Aorta (tissue), 5 donors: ENCODE measurements around the gene USP40. TPM values are rescaled to one million over a fixed set of nuclear protein-coding genes. Genes with fewer than 3 reads are reported as not detected.

ENCODE experiments used
- ATAC-seq: fragments of 200-7000 bp; cut with Tn5 transposase; one replicate; pipeline ENCODE4 v1.9.1; 2022; ENCODE audit warnings: moderate library complexity; ENCODE audit not compliant: low FRiP score
- DNase-seq, 2 donors: peaks; one replicate each; pipeline ENCODE4 v3.0.0-alpha.2; 2020
- H3K27ac ChIP-seq, 2 donors: one replicate each; pipeline ENCODE4 v1.5.1; 2013; ENCODE audit warnings: low read length in 2 of 2, mild to moderate bottlenecking in 2 of 2, moderate library complexity in 2 of 2, control low read depth in 1 of 2, inconsistent platforms in 1 of 2, low read depth in 1 of 2
- H3K27me3 ChIP-seq, 2 donors: one replicate each; pipeline ENCODE4 v1.6.1; 2013; ENCODE audit warnings: control low read depth in 1 of 2, low read length in 1 of 2, mild to moderate bottlenecking in 1 of 2, moderate library complexity in 1 of 2; ENCODE audit not compliant: insufficient read depth in 2 of 2, control insufficient read depth in 1 of 2
- H3K36me3 ChIP-seq, 2 donors: one replicate each; pipeline ENCODE4 v1.6.1; 2013; ENCODE audit warnings: control low read depth in 1 of 2, low read length in 1 of 2, mild to moderate bottlenecking in 1 of 2; ENCODE audit not compliant: insufficient read depth in 2 of 2, control insufficient read depth in 1 of 2
- H3K4me1 ChIP-seq, 2 donors: one replicate each; pipeline ENCODE4 v1.6.1; 2013; ENCODE audit warnings: low read length in 2 of 2, control low read depth in 1 of 2, mild to moderate bottlenecking in 1 of 2, moderate library complexity in 1 of 2; ENCODE audit not compliant: insufficient read depth in 2 of 2, control insufficient read depth in 1 of 2
- H3K4me3 ChIP-seq, 2 donors: one replicate each; pipeline ENCODE4 v1.5.1; 2013; ENCODE audit warnings: low read length in 2 of 2, control low read depth in 1 of 2, mild to moderate bottlenecking in 1 of 2
- H3K9me3 ChIP-seq: one replicate; pipeline ENCODE4 v1.6.1; 2013; ENCODE audit warnings: mild to moderate bottlenecking, low read length; ENCODE audit not compliant: control insufficient read depth
- WGBS, 2 donors: extraction: QIAGEN DNeasy Blood & Tissue Kit; methylation state at CpG; one replicate each; pipeline ENCODE4 v1.1.7; 2013; 5-methylcytosine and 5-hydroxymethylcytosine counted together
- intact Hi-C, 2 donors: fragments of 100-400 bp; cut with DNase I; formaldehyde crosslinking; loops; one replicate each; pipeline versions ENCODE4 v1.14.2 to v1.15.0; 2022
- polyA plus RNA-seq, 2 donors: library from polyadenylated mRNA; stranded (reverse); fragments of 200-250 nt; gene quantifications; one replicate each; pipeline ENCODE4 v1.2.3, GENCODE V29; 2013
- total RNA-seq, 2 donors: library from RNA; stranded (reverse); fragmentation: NEBNext Ultra II Directional; extraction: Animal tissue kit (Norgen Biotek cat#: 25700); gene quantifications; one replicate each; pipeline ENCODE4 v1.2.1, GENCODE V29; 2021
- donor health status: healthy with polysubstance abuse.
- donor health status: Bipolar disorder and iron deficiency.
- donor health status: DM: no; HTN: no; CAD: no.
- donor health status: DM: no; HTN: no; CAD: no.
- donor health status: DM: yes; HTN: yes; CAD: no.

Gene USP40
- total and polyA plus RNA-seq, 4 donors = 11.4 to 52.6 (median 30.0) TPM

GRCh38 chr2:233476651-233477547 is 89.7 kb downstream of the USP40 start:
- intact Hi-C loops = no loop called here
- no peaks in the 10 kb centered on the region for H3K4me1 ChIP-seq
- no peak overlapping the region for H3K27ac ChIP-seq
- no peaks in the 10 kb centered on the region for H3K27me3 ChIP-seq
- 93 to 95% methylated on average over 45 of the region's 45 CpGs for WGBS, 2 donors
- H3K36me3 ChIP-seq = peaks cover 0 to 3% of the 10 kb centered on the region in 2 donors
- DNase-seq = peak in 1 of 2 donors; percentile 68
- H3K4me3 ChIP-seq = no peak overlapping the region
- ATAC-seq = no peak
- no peaks in the 10 kb centered on the region for H3K9me3 ChIP-seq

- no peaks in the 10 kb centered on the region for H3K4me1 ChIP-seq
- WGBS, 2 donors = 93 to 96% methylated on average over 14 of the region's 14 CpGs
- DNase-seq = peak in 1 of 2 donors; percentile 65
- H3K9me3 ChIP-seq = no peaks in the 10 kb centered on the region
- intact Hi-C loops = no loop called here
- ATAC-seq = no peak
- no peak overlapping the region for H3K27ac ChIP-seq
- H3K27me3 ChIP-seq = no peaks in the 10 kb centered on the region
- H3K4me3 ChIP-seq = no peak overlapping the region
- peaks cover 0 to 3% of the 10 kb centered on the region in 2 donors for H3K36me3 ChIP-seq
Measured at GRCh38 chr2:233476063-233476410, 90.5 kb downstream of the USP40 start.

GRCh38 chr2:233474308-233475160 is 92.0 kb downstream of the USP40 start:
- H3K36me3 ChIP-seq = peaks cover 0 to 3% of the 10 kb centered on the region in 2 donors

GRCh38 chr2:233473878-233474277 is 92.7 kb downstream of the USP40 start:
- Histone ChIP-seq H3K9me3 (no peaks in the 10 kb centered on the region), H3K36me3 (peaks cover 0 to 3% of the 10 kb centered on the region in 2 donors), H3K4me3 (no peak overlapping the region), H3K27ac (peak overlapping the region in 1 of 2 donors; percentile 7), H3K27me3 (no peaks in the 10 kb centered on the region), H3K4me1 (no peaks in the 10 kb centered on the region)
- DNase-seq (peak in 1 of 2 donors; percentile 67), ATAC-seq (no peak)
- intact Hi-C loops = no loop called here
- WGBS, 2 donors = 95 to 97% methylated on average over 10 of the region's 10 CpGs

More at GRCh38 chr2:233474308-233475160, 92.0 kb downstream of the USP40 start:
- Histone ChIP-seq H3K27me3 (no peaks in the 10 kb centered on the region), H3K4me3 (no peak overlapping the region), H3K27ac (peak overlapping the region in 1 of 2 donors; percentile 54), H3K9me3 (no peaks in the 10 kb centered on the region), H3K4me1 (no peaks in the 10 kb centered on the region)
- ATAC-seq (no peak), DNase-seq (peak in 1 of 2 donors; percentile 66)
- intact Hi-C loops = no loop called here
- 50 to 57% methylated on average over 22 of the region's 22 CpGs for WGBS, 2 donors

GRCh38 chr2:233473386-233473791 is 93.2 kb downstream of the USP40 start:
- WGBS, 2 donors = 93 to 96% methylated on average over 19 of the region's 19 CpGs
- intact Hi-C loops = no loop called here
- peak in 1 of 2 donors; percentile 66 for DNase-seq
- Histone ChIP-seq H3K4me1 (no peaks in the 10 kb centered on the region), H3K27me3 (no peaks in the 10 kb centered on the region), H3K9me3 (no peaks in the 10 kb centered on the region), H3K27ac (no peak overlapping the region), H3K36me3 (peaks cover 0 to 3% of the 10 kb centered on the region in 2 donors), H3K4me3 (no peak overlapping the region)
- no peak for ATAC-seq

- WGBS, 2 donors = 93 to 95% methylated on average over 12 of the region's 12 CpGs
- Histone ChIP-seq H3K36me3 (peaks cover 0 to 3% of the 10 kb centered on the region in 2 donors), H3K27me3 (no peaks in the 10 kb centered on the region), H3K9me3 (no peaks in the 10 kb centered on the region), H3K4me1 (no peaks in the 10 kb centered on the region), H3K27ac (no peak overlapping the region), H3K4me3 (no peak overlapping the region)
- intact Hi-C loops = no loop called here
- ATAC-seq = no peak
- peak in 1 of 2 donors; percentile 64 for DNase-seq
Measured at GRCh38 chr2:233471291-233472035, 95.1 kb downstream of the USP40 start.

GRCh38 chr2:233470839-233471238 is 95.7 kb downstream of the USP40 start:
- no peak overlapping the region for H3K27ac ChIP-seq
- WGBS, 2 donors = 93 to 95% methylated on average over 14 of the region's 14 CpGs
- H3K27me3 ChIP-seq = no peaks in the 10 kb centered on the region
- H3K36me3 ChIP-seq = peaks cover 0 to 3% of the 10 kb centered on the region in 2 donors
- no peak for ATAC-seq
- intact Hi-C loops = no loop called here
- peak in 1 of 2 donors; percentile 74 for DNase-seq
- no peaks in the 10 kb centered on the region for H3K4me1 ChIP-seq
- no peak overlapping the region for H3K4me3 ChIP-seq
- H3K9me3 ChIP-seq = no peaks in the 10 kb centered on the region

GRCh38 chr2:233470011-233470687 is 96.4 kb downstream of the USP40 start:
- intact Hi-C loops = no loop called here
- H3K36me3 ChIP-seq = peaks cover 0 to 3% of the 10 kb centered on the region in 2 donors
- DNase-seq (peak; percentile 80 to 81), ATAC-seq (peak; percentile 75)
- no peaks in the 10 kb centered on the region for H3K4me1 ChIP-seq
- WGBS, 2 donors = 57 to 60% methylated on average over 19 to 20 of the region's 20 CpGs
- no peak overlapping the region for H3K4me3 ChIP-seq
- no peaks in the 10 kb centered on the region for H3K9me3 ChIP-seq
- peak overlapping the region in 1 of 2 donors; percentile 38 for H3K27ac ChIP-seq
- H3K27me3 ChIP-seq = no peaks in the 10 kb centered on the region
